Measurements from ENCODE around the gene AQR. TPM values are rescaled to one million over a fixed set of nuclear protein-coding genes. Genes with fewer than 3 reads are reported as not detected.
A peak's percentile ranks its signal among the peaks of the same experiment; 100 is the strongest.

AQR gene
- total and polyA plus RNA-seq, 2 of the 13 experiments (the other 11 are each of a cell fraction or from before 2014, with no cell fraction given) = 18.7 to 31.3 TPM

DNA sequence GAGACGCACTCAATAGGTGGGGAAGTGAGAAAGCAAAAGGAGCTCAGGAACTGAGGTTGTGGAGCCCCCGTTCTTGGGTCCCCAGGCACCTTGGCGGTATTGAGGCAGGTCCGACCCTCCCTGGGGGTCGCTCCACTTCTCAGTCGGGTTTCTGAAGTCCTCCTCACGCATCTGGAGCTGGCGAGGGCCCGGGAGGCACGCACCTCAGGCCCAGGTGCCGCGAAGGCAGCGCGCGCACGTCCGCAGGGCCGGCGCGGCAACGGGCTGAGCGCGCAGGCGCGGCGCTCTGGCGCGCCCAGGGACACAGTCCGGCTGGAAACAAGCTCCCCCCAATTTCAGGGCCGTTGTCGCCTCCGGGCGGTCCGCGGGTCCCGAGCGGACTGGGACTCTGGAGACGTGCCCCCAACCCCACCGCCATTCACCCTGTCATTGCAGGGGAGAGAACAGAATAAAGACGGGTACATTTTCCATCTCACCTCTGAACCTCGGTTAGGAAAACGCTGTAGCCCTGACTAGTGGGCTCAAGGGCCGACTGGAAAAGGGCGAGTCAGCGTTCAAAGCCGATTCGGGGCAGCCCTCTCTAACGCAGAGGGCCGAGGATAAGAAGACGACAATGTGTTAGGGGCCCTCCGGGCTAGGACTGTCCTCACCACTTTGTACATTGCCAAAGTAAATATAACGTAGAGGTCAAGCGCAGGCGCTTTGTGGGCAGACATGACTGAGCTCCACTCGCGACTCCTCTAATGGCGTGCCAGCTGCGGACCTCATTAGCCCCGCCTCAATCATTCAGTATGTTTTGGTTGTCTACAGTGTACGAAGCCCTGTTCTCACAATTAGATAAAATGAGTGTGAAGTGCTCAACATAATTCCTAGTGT, 18.7 kb upstream of the AQR start, which contains the start of gene ZNF770 (continued):
- TF ChIP-seq REPIN1 (CRISPR knock-in tag; IDR thresholded peaks at IDR 0.05; ENCODE audit: borderline replicate concordance, low read depth) (peak; percentile 85), CEBPB (IDR thresholded peaks at IDR 0.05; ENCODE audit: borderline replicate concordance, low read depth, low read length) (no peak), MBD4 (IDR thresholded peaks at IDR 0.05; ENCODE audit: borderline replicate concordance, low read length) (no peak), SRF (IDR thresholded peaks at IDR 0.05; ENCODE audit: low read depth, low read length) (peak; percentile 57; the same call in 1 of the 2 replicates), ZNF562 (CRISPR knock-in tag; IDR thresholded peaks at IDR 0.05; ENCODE audit: borderline replicate concordance) (no peak; the same call in 1 of the 2 replicates), ZNF180 (CRISPR knock-in tag; IDR thresholded peaks at IDR 0.05; ENCODE audit: borderline replicate concordance, low read depth) (no peak), TEAD3 (CRISPR knock-in tag; optimal IDR thresholded peaks at IDR 0.05; ENCODE audit: borderline replicate concordance) (peak; percentile 31), GABPB1 (CRISPR knock-in tag; IDR thresholded peaks at IDR 0.05) (peak; percentile 92), KLF16 (CRISPR knock-in tag; IDR thresholded peaks at IDR 0.05) (peak in 1 of 2 experiments; percentile 60; a peak in 2 of 4 replicates), MIXL1 (CRISPR knock-in tag; IDR thresholded peaks at IDR 0.05) (peak; percentile 68), CEBPG (CRISPR knock-in tag; IDR thresholded peaks at IDR 0.05) (peak; percentile 16; the same call in 1 of the 2 replicates), SP5 (CRISPR knock-in tag; IDR thresholded peaks at IDR 0.05; ENCODE audit: borderline replicate concordance, low read depth) (no peak), ZNF296 (CRISPR knock-in tag; conservative IDR thresholded peaks at IDR 0.05) (peak; percentile 65; the same call in 1 of the 2 replicates), ZNF543 (CRISPR knock-in tag; IDR thresholded peaks at IDR 0.05) (peak; percentile 80), ZNF484 (CRISPR knock-in tag; IDR thresholded peaks at IDR 0.05; ENCODE audit: borderline replicate concordance, low read depth) (0 out of 2 replicates have a peak, but pooled peaks have one; percentile 33)
- TF ChIP-seq, protein P1, sequence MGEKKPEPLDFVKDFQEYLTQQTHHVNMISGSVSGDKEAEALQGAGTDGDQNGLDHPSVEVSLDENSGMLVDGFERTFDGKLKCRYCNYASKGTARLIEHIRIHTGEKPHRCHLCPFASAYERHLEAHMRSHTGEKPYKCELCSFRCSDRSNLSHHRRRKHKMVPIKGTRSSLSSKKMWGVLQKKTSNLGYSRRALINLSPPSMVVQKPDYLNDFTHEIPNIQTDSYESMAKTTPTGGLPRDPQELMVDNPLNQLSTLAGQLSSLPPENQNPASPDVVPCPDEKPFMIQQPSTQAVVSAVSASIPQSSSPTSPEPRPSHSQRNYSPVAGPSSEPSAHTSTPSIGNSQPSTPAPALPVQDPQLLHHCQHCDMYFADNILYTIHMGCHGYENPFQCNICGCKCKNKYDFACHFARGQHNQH (CRISPR knock-in tag; IDR thresholded peaks at IDR 0.05) = 0 out of 2 replicates have a peak, but pooled peaks have one; percentile 64
- TF ChIP-seq, protein P2, sequence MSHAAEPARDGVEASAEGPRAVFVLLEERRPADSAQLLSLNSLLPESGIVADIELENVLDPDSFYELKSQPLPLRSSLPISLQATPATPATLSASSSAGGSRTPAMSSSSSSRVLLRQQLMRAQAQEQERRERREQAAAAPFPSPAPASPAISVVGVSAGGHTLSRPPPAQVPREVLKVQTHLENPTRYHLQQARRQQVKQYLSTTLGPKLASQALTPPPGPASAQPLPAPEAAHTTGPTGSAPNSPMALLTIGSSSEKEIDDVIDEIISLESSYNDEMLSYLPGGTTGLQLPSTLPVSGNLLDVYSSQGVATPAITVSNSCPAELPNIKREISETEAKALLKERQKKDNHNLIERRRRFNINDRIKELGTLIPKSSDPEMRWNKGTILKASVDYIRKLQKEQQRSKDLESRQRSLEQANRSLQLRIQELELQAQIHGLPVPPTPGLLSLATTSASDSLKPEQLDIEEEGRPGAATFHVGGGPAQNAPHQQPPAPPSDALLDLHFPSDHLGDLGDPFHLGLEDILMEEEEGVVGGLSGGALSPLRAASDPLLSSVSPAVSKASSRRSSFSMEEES (CRISPR knock-in tag; IDR thresholded peaks at IDR 0.05) = peak; percentile 18; the same call in 1 of the 2 replicates
- TF ChIP-seq, protein P3, sequence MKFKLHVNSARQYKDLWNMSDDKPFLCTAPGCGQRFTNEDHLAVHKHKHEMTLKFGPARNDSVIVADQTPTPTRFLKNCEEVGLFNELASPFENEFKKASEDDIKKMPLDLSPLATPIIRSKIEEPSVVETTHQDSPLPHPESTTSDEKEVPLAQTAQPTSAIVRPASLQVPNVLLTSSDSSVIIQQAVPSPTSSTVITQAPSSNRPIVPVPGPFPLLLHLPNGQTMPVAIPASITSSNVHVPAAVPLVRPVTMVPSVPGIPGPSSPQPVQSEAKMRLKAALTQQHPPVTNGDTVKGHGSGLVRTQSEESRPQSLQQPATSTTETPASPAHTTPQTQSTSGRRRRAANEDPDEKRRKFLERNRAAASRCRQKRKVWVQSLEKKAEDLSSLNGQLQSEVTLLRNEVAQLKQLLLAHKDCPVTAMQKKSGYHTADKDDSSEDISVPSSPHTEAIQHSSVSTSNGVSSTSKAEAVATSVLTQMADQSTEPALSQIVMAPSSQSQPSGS (CRISPR knock-in tag; IDR thresholded peaks at IDR 0.05) = peak; percentile 54; the same call in 1 of the 2 replicates
- TF ChIP-seq, protein P4, sequence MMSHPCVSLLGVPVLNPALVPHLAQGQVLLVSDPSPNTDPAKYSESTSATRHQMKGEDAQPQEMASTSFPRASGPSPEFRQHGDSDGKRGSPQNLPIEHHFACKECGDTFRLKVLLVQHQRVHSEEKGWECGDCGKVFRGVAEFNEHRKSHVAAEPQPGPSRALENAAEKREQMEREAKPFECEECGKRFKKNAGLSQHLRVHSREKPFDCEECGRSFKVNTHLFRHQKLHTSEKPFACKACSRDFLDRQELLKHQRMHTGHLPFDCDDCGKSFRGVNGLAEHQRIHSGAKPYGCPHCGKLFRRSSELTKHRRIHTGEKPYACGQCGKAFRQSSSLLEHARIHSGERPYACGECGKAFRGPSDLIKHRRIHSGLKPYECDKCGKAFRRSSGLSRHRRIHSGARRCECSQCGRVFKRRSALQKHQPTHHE (CRISPR knock-in tag; IDR thresholded peaks at IDR 0.05; ENCODE audit: borderline replicate concordance) = peak; percentile 56; the same call in 1 of the 2 replicates
- TF ChIP-seq, protein P5, sequence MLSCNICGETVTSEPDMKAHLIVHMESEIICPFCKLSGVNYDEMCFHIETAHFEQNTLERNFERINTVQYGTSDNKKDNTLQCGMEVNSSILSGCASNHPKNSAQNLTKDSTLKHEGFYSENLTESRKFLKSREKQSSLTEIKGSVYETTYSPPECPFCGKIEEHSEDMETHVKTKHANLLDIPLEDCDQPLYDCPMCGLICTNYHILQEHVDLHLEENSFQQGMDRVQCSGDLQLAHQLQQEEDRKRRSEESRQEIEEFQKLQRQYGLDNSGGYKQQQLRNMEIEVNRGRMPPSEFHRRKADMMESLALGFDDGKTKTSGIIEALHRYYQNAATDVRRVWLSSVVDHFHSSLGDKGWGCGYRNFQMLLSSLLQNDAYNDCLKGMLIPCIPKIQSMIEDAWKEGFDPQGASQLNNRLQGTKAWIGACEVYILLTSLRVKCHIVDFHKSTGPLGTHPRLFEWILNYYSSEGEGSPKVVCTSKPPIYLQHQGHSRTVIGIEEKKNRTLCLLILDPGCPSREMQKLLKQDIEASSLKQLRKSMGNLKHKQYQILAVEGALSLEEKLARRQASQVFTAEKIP (CRISPR knock-in tag; IDR thresholded peaks at IDR 0.05; ENCODE audit: borderline replicate concordance) = no peak
- TF ChIP-seq, protein P6, sequence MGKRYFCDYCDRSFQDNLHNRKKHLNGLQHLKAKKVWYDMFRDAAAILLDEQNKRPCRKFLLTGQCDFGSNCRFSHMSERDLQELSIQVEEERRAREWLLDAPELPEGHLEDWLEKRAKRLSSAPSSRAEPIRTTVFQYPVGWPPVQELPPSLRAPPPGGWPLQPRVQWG (CRISPR knock-in tag; IDR thresholded peaks at IDR 0.05; ENCODE audit: borderline replicate concordance, low read depth) = no peak
